GM08714 (cell line): ENCODE measurements around the gene ZNF319.

Experiments used
- H3K4me3 ChIP-seq: fragments of 200-500 bp; sonication (Bioruptor generic); 2 replicates; pipeline ENCODE4 v1.5.1; 2014; ENCODE audit warnings: mild to moderate bottlenecking, low read length, inconsistent platforms
- ZNF274 ChIP-seq: IDR thresholded peaks from 2 replicates; pipeline ENCODE4 v1.6.1; 2012; ENCODE audit warnings: mild to moderate bottlenecking, low read depth, low read length

ZNF319 gene

GRCh38 chr16:58041628-58041955, 41.1 kb upstream of the ZNF319 start:
- TF ChIP-seq ZNF274, result no peak

GRCh38 chr16:58040945-58041627, 40.6 kb upstream of the ZNF319 start:
- no peak for TF ChIP-seq ZNF274
- H3K4me3 ChIP-seq, result no peak overlapping the region

More at GRCh38 chr16:58041628-58041955, 41.1 kb upstream of the ZNF319 start:
- H3K4me3 ChIP-seq, result no peak overlapping the region

GRCh38 chr16:58040496-58040846, 40.0 kb upstream of the ZNF319 start:
- TF ChIP-seq ZNF274, result no peak
- H3K4me3 ChIP-seq, result no peak overlapping the region

- no peak for TF ChIP-seq ZNF274
Observed at GRCh38 chr16:58039829-58040495, 39.5 kb upstream of the ZNF319 start.

GRCh38 chr16:58038219-58038641, 37.8 kb upstream of the ZNF319 start:
- no peak for TF ChIP-seq ZNF274
- H3K4me3 ChIP-seq, result no peak overlapping the region

More at GRCh38 chr16:58039829-58040495, 39.5 kb upstream of the ZNF319 start:
- no peak overlapping the region for H3K4me3 ChIP-seq

- H3K4me3 ChIP-seq, result no peak overlapping the region
- TF ChIP-seq ZNF274, result no peak
Observed at GRCh38 chr16:58037365-58038057, 37.0 kb upstream of the ZNF319 start.

- no peak for TF ChIP-seq ZNF274
- no peak overlapping the region for H3K4me3 ChIP-seq
Observed at GRCh38 chr16:58036943-58037342, 36.5 kb upstream of the ZNF319 start.

GRCh38 chr16:58035356-58036170, 35.1 kb upstream of the ZNF319 start:
- TF ChIP-seq ZNF274, result no peak

GRCh38 chr16:58034774-58035173, 34.3 kb upstream of the ZNF319 start:
- no peak for TF ChIP-seq ZNF274
- H3K4me3 ChIP-seq, result no peak overlapping the region

More at GRCh38 chr16:58035356-58036170, 35.1 kb upstream of the ZNF319 start:
- no peak overlapping the region for H3K4me3 ChIP-seq

- no peak overlapping the region for H3K4me3 ChIP-seq
- no peak for TF ChIP-seq ZNF274
Observed at GRCh38 chr16:58034128-58034685, 33.7 kb upstream of the ZNF319 start.

GRCh38 chr16:58032710-58033293, 32.3 kb upstream of the ZNF319 start:
- TF ChIP-seq ZNF274, result no peak
- H3K4me3 ChIP-seq, result no peak overlapping the region

- no peak for TF ChIP-seq ZNF274
- H3K4me3 ChIP-seq, result no peak overlapping the region
Observed at GRCh38 chr16:58031016-58031800, 30.7 kb upstream of the ZNF319 start.
